Measurements from ENCODE around the gene ANXA2.
"Not testable (repeated sequence)": the region's sequence is repeated elsewhere in the genome, so short reads cannot be mapped to it uniquely, and the experiment has no call there.

ANXA2 gene

GRCh38 chr15:60363903-60364611, 33.7 kb downstream of the ANXA2 start:
- Histone ChIP-seq H3K27me3 (ENCODE audit: control insufficient read depth, insufficient read depth, low read length) (no peaks in the 10 kb centered on the region), H3K36me3 (ENCODE audit: control insufficient read depth, insufficient read depth, low read length) (peaks cover 68% of the 10 kb centered on the region), H3K4me1 (ENCODE audit: control insufficient read depth, insufficient read depth, low read length) (no peaks in the 10 kb centered on the region), H3K4me3 (ENCODE audit: low read depth, low read length) (no peak overlapping the region), H3K27ac (ENCODE audit: low read depth, low read length) (no peak overlapping the region), H3K9ac (ENCODE audit: low read length) (no peak overlapping the region), H3K9me3 (ENCODE audit: control insufficient read depth, insufficient read depth, low read depth, low read length) (no peaks in the 10 kb centered on the region)

- Histone ChIP-seq H3K4me1 (ENCODE audit: control insufficient read depth, insufficient read depth, low read length) (no peaks in the 10 kb centered on the region), H3K9ac (ENCODE audit: low read length) (no peak overlapping the region), H3K36me3 (ENCODE audit: control insufficient read depth, insufficient read depth, low read length) (peaks cover 69% of the 10 kb centered on the region)
Measured at GRCh38 chr15:60363087-60363549, 34.7 kb downstream of the ANXA2 start.

GRCh38 chr15:60362321-60363086, 35.3 kb downstream of the ANXA2 start:
- H3K9ac ChIP-seq (ENCODE audit: low read length), result no peak overlapping the region
- H3K36me3 ChIP-seq (ENCODE audit: control insufficient read depth, insufficient read depth, low read length), result peaks cover 72% of the 10 kb centered on the region
- H3K27me3 ChIP-seq (ENCODE audit: control insufficient read depth, insufficient read depth, low read length), result no peaks in the 10 kb centered on the region
- no peaks in the 10 kb centered on the region for H3K9me3 ChIP-seq (ENCODE audit: control insufficient read depth, insufficient read depth, low read depth, low read length)
- H3K4me1 ChIP-seq (ENCODE audit: control insufficient read depth, insufficient read depth, low read length), result no peaks in the 10 kb centered on the region
- no peak overlapping the region for H3K4me3 ChIP-seq (ENCODE audit: low read depth, low read length)
- H3K27ac ChIP-seq (ENCODE audit: low read depth, low read length), result no peak overlapping the region

More at GRCh38 chr15:60363087-60363549, 34.7 kb downstream of the ANXA2 start:
- H3K27me3 ChIP-seq (ENCODE audit: control insufficient read depth, insufficient read depth, low read length), result no peaks in the 10 kb centered on the region
- no peak overlapping the region for H3K27ac ChIP-seq (ENCODE audit: low read depth, low read length)
- no peaks in the 10 kb centered on the region for H3K9me3 ChIP-seq (ENCODE audit: control insufficient read depth, insufficient read depth, low read depth, low read length)
- no peak overlapping the region for H3K4me3 ChIP-seq (ENCODE audit: low read depth, low read length)

GRCh38 chr15:60359738-60360137, 38.0 kb downstream of the ANXA2 start:
- not testable (repeated sequence) for H3K9ac ChIP-seq (ENCODE audit: low read length); H3K4me3 ChIP-seq (ENCODE audit: low read depth, low read length); H3K9me3 ChIP-seq (ENCODE audit: control insufficient read depth, insufficient read depth, low read depth, low read length); H3K27ac ChIP-seq (ENCODE audit: low read depth, low read length); H3K27me3 ChIP-seq (ENCODE audit: control insufficient read depth, insufficient read depth, low read length); H3K4me1 ChIP-seq (ENCODE audit: control insufficient read depth, insufficient read depth, low read length)
- peaks cover 93% of the 10 kb centered on the region for H3K36me3 ChIP-seq (ENCODE audit: control insufficient read depth, insufficient read depth, low read length)

GRCh38 chr15:60358935-60359682, 38.7 kb downstream of the ANXA2 start:
- Histone ChIP-seq H3K9ac (ENCODE audit: low read length) (no peak overlapping the region), H3K27ac (ENCODE audit: low read depth, low read length) (no peak overlapping the region), H3K27me3 (ENCODE audit: control insufficient read depth, insufficient read depth, low read length) (no peaks in the 10 kb centered on the region), H3K4me3 (ENCODE audit: low read depth, low read length) (no peak overlapping the region), H3K4me1 (ENCODE audit: control insufficient read depth, insufficient read depth, low read length) (no peaks in the 10 kb centered on the region), H3K9me3 (ENCODE audit: control insufficient read depth, insufficient read depth, low read depth, low read length) (no peaks in the 10 kb centered on the region), H3K36me3 (ENCODE audit: control insufficient read depth, insufficient read depth, low read length) (peaks cover 93% of the 10 kb centered on the region)

- Histone ChIP-seq H3K36me3 (ENCODE audit: control insufficient read depth, insufficient read depth, low read length) (peaks cover 93% of the 10 kb centered on the region), H3K27me3 (ENCODE audit: control insufficient read depth, insufficient read depth, low read length) (no peaks in the 10 kb centered on the region), H3K27ac (ENCODE audit: low read depth, low read length) (no peak overlapping the region), H3K9ac (ENCODE audit: low read length) (no peak overlapping the region), H3K4me3 (ENCODE audit: low read depth, low read length) (no peak overlapping the region), H3K9me3 (ENCODE audit: control insufficient read depth, insufficient read depth, low read depth, low read length) (no peaks in the 10 kb centered on the region), H3K4me1 (ENCODE audit: control insufficient read depth, insufficient read depth, low read length) (no peaks in the 10 kb centered on the region)
Measured at GRCh38 chr15:60356832-60357231, 41.0 kb downstream of the ANXA2 start.

GRCh38 chr15:60355148-60355857, 42.5 kb downstream of the ANXA2 start:
- Histone ChIP-seq H3K4me3 (ENCODE audit: low read depth, low read length) (no peak overlapping the region), H3K27ac (ENCODE audit: low read depth, low read length) (no peak overlapping the region), H3K27me3 (ENCODE audit: control insufficient read depth, insufficient read depth, low read length) (no peaks in the 10 kb centered on the region), H3K9ac (ENCODE audit: low read length) (no peak overlapping the region), H3K36me3 (ENCODE audit: control insufficient read depth, insufficient read depth, low read length) (peaks cover 93% of the 10 kb centered on the region), H3K4me1 (ENCODE audit: control insufficient read depth, insufficient read depth, low read length) (no peaks in the 10 kb centered on the region), H3K9me3 (ENCODE audit: control insufficient read depth, insufficient read depth, low read depth, low read length) (no peaks in the 10 kb centered on the region)

GRCh38 chr15:60353245-60353920, 44.4 kb downstream of the ANXA2 start:
- no peaks in the 10 kb centered on the region for H3K27me3 ChIP-seq (ENCODE audit: control insufficient read depth, insufficient read depth, low read length)
- H3K4me1 ChIP-seq (ENCODE audit: control insufficient read depth, insufficient read depth, low read length), result no peaks in the 10 kb centered on the region
- H3K9ac ChIP-seq (ENCODE audit: low read length), result no peak overlapping the region
- no peak overlapping the region for H3K27ac ChIP-seq (ENCODE audit: low read depth, low read length)
- H3K4me3 ChIP-seq (ENCODE audit: low read depth, low read length), result no peak overlapping the region
- H3K9me3 ChIP-seq (ENCODE audit: control insufficient read depth, insufficient read depth, low read depth, low read length), result no peaks in the 10 kb centered on the region
- peaks cover 91% of the 10 kb centered on the region for H3K36me3 ChIP-seq (ENCODE audit: control insufficient read depth, insufficient read depth, low read length)

GRCh38 chr15:60352525-60352924, 45.3 kb downstream of the ANXA2 start:
- Histone ChIP-seq H3K36me3 (ENCODE audit: control insufficient read depth, insufficient read depth, low read length) (peaks cover 93% of the 10 kb centered on the region), H3K4me3 (ENCODE audit: low read depth, low read length) (no peak overlapping the region), H3K9me3 (ENCODE audit: control insufficient read depth, insufficient read depth, low read depth, low read length) (no peaks in the 10 kb centered on the region), H3K27me3 (ENCODE audit: control insufficient read depth, insufficient read depth, low read length) (no peaks in the 10 kb centered on the region), H3K4me1 (ENCODE audit: control insufficient read depth, insufficient read depth, low read length) (peaks cover 6% of the 10 kb centered on the region), H3K9ac (ENCODE audit: low read length) (no peak overlapping the region), H3K27ac (ENCODE audit: low read depth, low read length) (no peak overlapping the region)

GRCh38 chr15:60351066-60351465, 46.7 kb downstream of the ANXA2 start:
- H3K27me3 ChIP-seq (ENCODE audit: control insufficient read depth, insufficient read depth, low read length), result no peaks in the 10 kb centered on the region
- H3K27ac ChIP-seq (ENCODE audit: low read depth, low read length), result no peak overlapping the region
- H3K36me3 ChIP-seq (ENCODE audit: control insufficient read depth, insufficient read depth, low read length), result peaks cover 95% of the 10 kb centered on the region
- no peak overlapping the region for H3K4me3 ChIP-seq (ENCODE audit: low read depth, low read length)
- peaks cover 6% of the 10 kb centered on the region for H3K4me1 ChIP-seq (ENCODE audit: control insufficient read depth, insufficient read depth, low read length)
- H3K9ac ChIP-seq (ENCODE audit: low read length), result no peak overlapping the region
- no peaks in the 10 kb centered on the region for H3K9me3 ChIP-seq (ENCODE audit: control insufficient read depth, insufficient read depth, low read depth, low read length)
